ENCODE data around the gene OMA1.
"Not testable (repeated sequence)": the region's sequence is repeated elsewhere in the genome, so short reads cannot be mapped to it uniquely, and the experiment has no call there.

OMA1 gene

GRCh38 chr1:58546520-58547308, at the start of gene OMA1:
OMA1 (minus strand) TSS chr1:58546726; CDS start chr1:58539294, 7,432 bp downstream.
- DNase-seq (ENCODE audit: low read depth), result peak; percentile 94

GRCh38 chr1:58594546-58594945, 48.0 kb upstream of the OMA1 start:
- no peak for DNase-seq (ENCODE audit: low read depth)

- DNase-seq (ENCODE audit: low read depth), result no peak
Measured at GRCh38 chr1:58592522-58593134, 46.1 kb upstream of the OMA1 start.

GRCh38 chr1:58591806-58592205, 45.3 kb upstream of the OMA1 start:
- no peak for DNase-seq (ENCODE audit: low read depth)

GRCh38 chr1:58590019-58590418, 43.5 kb upstream of the OMA1 start:
- no peak for DNase-seq (ENCODE audit: low read depth)

GRCh38 chr1:58588396-58588795, 41.9 kb upstream of the OMA1 start:
- no peak for DNase-seq (ENCODE audit: low read depth)

- no peak for DNase-seq (ENCODE audit: low read depth)
Measured at GRCh38 chr1:58587667-58588066, 41.1 kb upstream of the OMA1 start.

- DNase-seq (ENCODE audit: low read depth), result no peak
Measured at GRCh38 chr1:58586271-58586670, 39.7 kb upstream of the OMA1 start.

- DNase-seq (ENCODE audit: low read depth), result no peak
Measured at GRCh38 chr1:58585581-58586151, 39.1 kb upstream of the OMA1 start.

GRCh38 chr1:58585166-58585565, 38.6 kb upstream of the OMA1 start:
- no peak for DNase-seq (ENCODE audit: low read depth)

GRCh38 chr1:58584082-58584895, 37.8 kb upstream of the OMA1 start:
- DNase-seq (ENCODE audit: low read depth), result no peak

- DNase-seq (ENCODE audit: low read depth), result no peak
Measured at GRCh38 chr1:58583496-58583895, 37.0 kb upstream of the OMA1 start.

- DNase-seq (ENCODE audit: low read depth), result not testable (repeated sequence)
Measured at GRCh38 chr1:58582143-58582542, 35.6 kb upstream of the OMA1 start.

- DNase-seq (ENCODE audit: low read depth), result no peak
Measured at GRCh38 chr1:58581641-58582040, 35.1 kb upstream of the OMA1 start.

GRCh38 chr1:58580186-58580585, 33.7 kb upstream of the OMA1 start:
- DNase-seq (ENCODE audit: low read depth), result no peak

- no peak for DNase-seq (ENCODE audit: low read depth)
Measured at GRCh38 chr1:58577654-58578030, 31.1 kb upstream of the OMA1 start.

GRCh38 chr1:58576727-58577653, 30.5 kb upstream of the OMA1 start, which contains the start of gene TACSTD2:
TACSTD2 (minus strand) TSS chr1:58577252; CDS start chr1:58577156, 96 bp downstream.
- no peak for DNase-seq (ENCODE audit: low read depth)

GRCh38 chr1:58576325-58576726, 29.8 kb upstream of the OMA1 start:
- DNase-seq (ENCODE audit: low read depth), result no peak

- DNase-seq (ENCODE audit: low read depth), result no peak
Measured at GRCh38 chr1:58575551-58576324, 29.2 kb upstream of the OMA1 start.

- no peak for DNase-seq (ENCODE audit: low read depth)
Measured at GRCh38 chr1:58574816-58575215, 28.3 kb upstream of the OMA1 start.

Data from stimulated activated CD8-positive, alpha-beta memory T cell treated with anti-CD3 and anti-CD28 coated beads, Interleukin-15, amount 100 ng/mL, for 1 hour (primary cell).